ENCODE data around the gene AAK1.

DNA sequence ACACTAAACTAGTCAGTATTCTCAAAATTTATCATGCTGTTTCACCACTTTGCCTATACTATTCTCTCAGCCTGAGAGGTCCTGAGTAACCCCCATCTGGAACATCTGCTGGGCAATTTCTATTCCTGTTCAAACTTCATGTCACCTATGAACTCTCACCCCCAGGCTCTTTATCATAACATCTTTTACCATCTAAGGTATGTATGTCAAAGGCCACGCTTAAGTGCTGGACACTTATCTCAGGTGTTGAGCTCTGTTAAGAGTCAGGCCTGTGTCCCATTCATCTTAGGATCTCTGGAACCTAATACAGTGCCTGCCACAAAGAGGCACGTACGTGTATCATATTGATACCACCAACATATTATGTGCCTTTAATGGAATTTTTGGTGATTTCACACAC lies 4.9 kb downstream of the AAK1 start:
- TF ChIP-seq ZNF274 (IDR thresholded peaks at IDR 0.05; ENCODE audit: low read depth, low read length) (no peak), YY1 (IDR thresholded peaks at IDR 0.05; ENCODE audit: insufficient read depth, insufficient read length) (no peak), SUZ12 (IDR thresholded peaks at IDR 0.05; ENCODE audit: extremely low read depth, insufficient read depth, insufficient read length) (no peak)

Measured in NT2/D1 (cell line).